ENCODE data around the gene SLC35F3.

DNA sequence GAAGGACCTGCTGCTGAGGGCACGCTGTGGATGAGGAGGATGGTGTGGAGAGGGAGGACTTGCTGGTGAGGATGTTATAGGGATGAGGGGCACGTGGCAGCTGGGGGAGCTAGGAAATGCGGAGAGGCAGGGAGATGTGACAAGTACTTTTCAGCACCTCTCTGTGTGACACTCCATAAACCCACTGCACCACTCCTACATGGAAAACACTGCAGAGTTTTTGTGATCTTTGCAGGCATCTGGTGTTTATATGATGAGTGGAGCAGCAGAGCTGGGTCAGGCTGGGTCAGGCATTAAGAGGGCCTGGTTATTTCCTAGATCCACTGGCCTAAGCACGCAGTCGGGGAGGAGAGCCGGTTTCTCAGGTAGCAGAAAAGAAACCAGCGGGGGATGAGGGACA lies 301.5 kb downstream of the SLC35F3 start:
- TF ChIP-seq, protein P1, sequence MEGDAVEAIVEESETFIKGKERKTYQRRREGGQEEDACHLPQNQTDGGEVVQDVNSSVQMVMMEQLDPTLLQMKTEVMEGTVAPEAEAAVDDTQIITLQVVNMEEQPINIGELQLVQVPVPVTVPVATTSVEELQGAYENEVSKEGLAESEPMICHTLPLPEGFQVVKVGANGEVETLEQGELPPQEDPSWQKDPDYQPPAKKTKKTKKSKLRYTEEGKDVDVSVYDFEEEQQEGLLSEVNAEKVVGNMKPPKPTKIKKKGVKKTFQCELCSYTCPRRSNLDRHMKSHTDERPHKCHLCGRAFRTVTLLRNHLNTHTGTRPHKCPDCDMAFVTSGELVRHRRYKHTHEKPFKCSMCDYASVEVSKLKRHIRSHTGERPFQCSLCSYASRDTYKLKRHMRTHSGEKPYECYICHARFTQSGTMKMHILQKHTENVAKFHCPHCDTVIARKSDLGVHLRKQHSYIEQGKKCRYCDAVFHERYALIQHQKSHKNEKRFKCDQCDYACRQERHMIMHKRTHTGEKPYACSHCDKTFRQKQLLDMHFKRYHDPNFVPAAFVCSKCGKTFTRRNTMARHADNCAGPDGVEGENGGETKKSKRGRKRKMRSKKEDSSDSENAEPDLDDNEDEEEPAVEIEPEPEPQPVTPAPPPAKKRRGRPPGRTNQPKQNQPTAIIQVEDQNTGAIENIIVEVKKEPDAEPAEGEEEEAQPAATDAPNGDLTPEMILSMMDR (conservative IDR thresholded peaks at IDR 0.05 in 1 of 2, IDR thresholded peaks at IDR 0.05 in 1 of 2; ENCODE audit: extremely low read depth in 1 of 2, insufficient read depth in 1 of 2, low read depth in 1 of 2, low read length in 2 of 2): no peak
- TF ChIP-seq EZH2 (IDR thresholded peaks at IDR 0.05; ENCODE audit: borderline replicate concordance, low read length): no peak

Measured in mammary epithelial cell (primary cell).